ENCODE measurements around the gene MCF2L2.
A peak's percentile ranks its signal among the peaks of the same experiment; 100 is the strongest.
"Not testable (repeated sequence)": the region's sequence is repeated elsewhere in the genome, so short reads cannot be mapped to it uniquely, and the experiment has no call there.

MCF2L2 gene
- 12.4 to 22.2 reads per million in 2 donors for total RNA-seq

GRCh38 chr3:183428447-183429211 lies at the start of gene MCF2L2:
Gene MCF2L2 (minus strand): TSS chr3:183428619. CDS start chr3:183427977, 642 bp downstream.
- DNase-seq = peak; percentile 63

DNA sequence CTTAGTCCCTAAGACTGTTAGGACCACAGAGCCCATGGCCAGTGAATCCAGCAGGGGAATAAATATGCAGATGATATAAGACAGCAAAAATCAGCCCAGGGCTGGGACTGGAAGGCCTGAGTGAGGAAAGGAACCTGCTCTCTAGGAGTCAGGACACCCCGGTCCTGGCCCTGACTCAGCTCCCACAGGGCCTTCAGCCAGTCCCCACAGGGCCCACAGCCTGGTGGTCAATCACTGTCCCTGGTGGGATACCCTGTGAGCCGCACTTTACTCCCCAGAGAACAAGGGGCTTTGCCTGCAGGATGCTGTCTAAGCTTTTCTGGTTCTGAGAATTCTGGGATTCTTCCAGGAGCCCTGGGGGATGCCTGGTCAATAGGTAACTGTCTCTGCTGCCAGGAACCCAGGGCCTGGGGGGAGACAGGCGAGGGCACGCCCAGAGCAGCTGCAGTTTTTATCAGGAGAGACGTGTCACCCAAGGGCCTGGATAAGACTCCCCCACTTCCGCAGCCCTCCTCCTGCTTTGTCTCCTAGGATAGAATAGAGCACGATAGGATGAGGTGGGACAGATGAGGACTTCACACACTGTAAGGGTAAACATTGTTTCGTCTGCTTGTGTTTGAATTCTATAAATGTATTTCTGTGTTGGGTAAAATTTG lies 49.5 kb upstream of the MCF2L2 start:
- no peak for DNase-seq

- not testable (repeated sequence) for DNase-seq
Observed at GRCh38 chr3:183475764-183476162, 47.3 kb upstream of the MCF2L2 start.

DNA sequence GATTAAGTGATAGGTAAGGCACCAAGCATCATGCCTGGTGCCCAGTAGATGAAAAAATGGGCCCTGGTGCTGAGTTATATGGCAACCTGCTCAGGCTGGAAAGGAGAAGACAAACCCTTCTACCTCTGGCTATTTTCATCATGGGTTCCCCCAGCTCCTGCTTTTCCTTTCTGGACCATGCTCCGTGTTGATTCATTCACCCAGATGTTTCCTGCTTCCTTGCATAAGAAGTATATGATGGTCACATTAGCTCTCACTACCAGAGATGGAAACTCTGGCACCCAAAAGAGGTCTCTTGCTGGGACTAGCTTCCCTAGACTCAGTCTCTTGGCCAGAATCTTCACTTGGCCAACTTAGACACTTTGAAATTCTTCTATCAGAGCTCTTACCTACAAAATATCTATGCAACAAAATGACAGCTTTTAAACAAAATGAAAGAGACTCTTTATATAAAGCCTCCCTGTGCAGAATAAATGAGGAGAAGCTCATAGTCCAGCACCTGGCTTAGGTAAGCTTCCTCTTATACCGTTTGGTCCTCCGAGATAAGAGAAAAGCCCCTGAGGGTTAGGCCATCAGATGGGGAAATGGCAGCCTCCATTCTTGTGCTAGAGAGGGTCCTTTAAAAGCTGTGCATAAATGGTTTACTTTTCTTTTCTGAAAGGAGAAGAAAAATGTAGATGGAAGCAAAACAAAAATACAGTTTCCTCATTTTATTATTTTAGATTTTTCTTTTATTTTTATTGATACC lies 46.8 kb upstream of the MCF2L2 start:
- no peak for DNase-seq

DNA sequence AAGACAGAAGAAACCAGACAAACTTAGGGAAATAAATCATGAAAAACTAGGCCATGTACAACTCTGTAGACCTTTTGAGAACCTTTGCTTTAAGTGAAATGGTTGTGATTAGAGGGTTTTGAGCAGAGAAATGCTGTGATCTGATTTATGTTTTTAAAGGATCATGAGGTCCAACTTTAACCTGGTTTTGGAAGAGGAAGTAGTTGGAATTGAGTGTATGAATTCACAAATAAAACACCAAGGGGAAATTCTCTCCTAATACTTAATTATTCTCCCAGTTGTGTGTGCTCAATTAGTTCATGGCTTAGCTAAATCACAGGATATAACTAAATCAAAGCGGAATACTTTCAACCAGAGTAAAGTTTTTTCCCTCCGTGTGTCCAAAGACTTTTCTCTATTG lies 45.5 kb upstream of the MCF2L2 start:
- DNase-seq = no peak

- DNase-seq = no peak
Observed at GRCh38 chr3:183472155-183472554, 43.7 kb upstream of the MCF2L2 start.

DNA sequence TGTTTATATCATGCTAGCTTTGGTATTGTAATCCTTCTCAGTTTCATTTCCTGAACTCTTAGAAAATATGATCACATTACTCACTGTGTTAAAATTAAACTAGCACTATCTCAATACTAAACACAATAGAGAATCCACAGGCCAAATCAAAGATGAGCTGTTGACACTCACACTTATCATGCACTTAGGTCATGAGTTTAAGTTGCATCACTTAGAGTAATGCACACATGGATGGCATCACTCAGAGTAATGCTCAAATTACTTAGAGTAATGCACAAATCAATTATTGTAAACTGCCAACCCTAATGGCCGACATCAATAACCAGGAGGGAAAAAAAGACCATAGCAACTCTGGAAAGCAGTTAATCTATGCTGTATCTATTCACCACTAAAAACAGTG lies 40.0 kb upstream of the MCF2L2 start:
- DNase-seq = no peak

GRCh38 chr3:183466575-183466974 lies 38.2 kb upstream of the MCF2L2 start:
- DNase-seq = no peak

- DNase-seq = not testable (repeated sequence)
Observed at GRCh38 chr3:183465710-183466109, 37.3 kb upstream of the MCF2L2 start.

- no peak for DNase-seq
Observed at GRCh38 chr3:183464480-183464879, 36.1 kb upstream of the MCF2L2 start.

- no peak for DNase-seq
Observed at GRCh38 chr3:183460081-183461055, 31.9 kb upstream of the MCF2L2 start.

GRCh38 chr3:183455089-183455488 lies 26.7 kb upstream of the MCF2L2 start:
- DNase-seq = no peak

DNA sequence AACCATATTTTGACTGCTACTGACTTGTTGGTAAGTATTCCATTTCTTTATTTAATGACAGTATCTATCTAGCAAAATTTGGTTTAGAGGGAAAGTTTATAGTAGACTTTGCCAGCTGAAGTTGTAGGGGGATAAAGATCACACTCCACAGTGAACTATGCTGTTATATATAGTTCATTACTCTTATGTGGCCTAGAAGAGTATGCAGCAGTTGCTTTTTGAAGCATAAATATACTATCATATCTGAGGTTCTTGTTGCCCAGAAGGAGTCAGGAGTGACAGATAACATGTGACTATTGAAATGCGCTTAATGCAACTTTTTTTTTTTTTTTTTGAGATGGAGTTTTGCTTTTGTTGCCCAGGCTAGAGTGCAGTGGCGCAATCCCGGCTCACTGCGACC lies 25.6 kb upstream of the MCF2L2 start:
- no peak for DNase-seq

GRCh38 chr3:183449791-183450190 lies 21.4 kb upstream of the MCF2L2 start:
- no peak for DNase-seq

DNA sequence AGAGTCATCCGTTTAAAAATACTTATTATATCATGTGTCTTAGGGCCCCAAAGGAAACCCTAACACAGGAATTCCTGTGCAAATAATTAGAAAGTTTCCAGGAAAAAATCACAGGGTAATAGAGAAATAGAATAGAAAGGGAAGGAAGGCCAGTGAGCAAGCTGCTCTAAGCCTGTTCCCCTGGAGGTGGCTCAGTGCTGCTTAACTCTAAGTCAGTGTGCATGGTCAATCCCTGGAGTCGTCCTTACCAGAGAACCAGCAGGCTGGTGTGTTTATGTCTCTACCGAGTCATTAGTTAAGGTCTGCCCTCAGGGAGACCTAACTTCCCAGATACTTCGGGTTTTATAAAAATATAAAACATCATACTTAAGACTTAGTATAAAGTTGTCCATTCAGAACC lies 21.0 kb upstream of the MCF2L2 start:
- DNase-seq = no peak

DNA sequence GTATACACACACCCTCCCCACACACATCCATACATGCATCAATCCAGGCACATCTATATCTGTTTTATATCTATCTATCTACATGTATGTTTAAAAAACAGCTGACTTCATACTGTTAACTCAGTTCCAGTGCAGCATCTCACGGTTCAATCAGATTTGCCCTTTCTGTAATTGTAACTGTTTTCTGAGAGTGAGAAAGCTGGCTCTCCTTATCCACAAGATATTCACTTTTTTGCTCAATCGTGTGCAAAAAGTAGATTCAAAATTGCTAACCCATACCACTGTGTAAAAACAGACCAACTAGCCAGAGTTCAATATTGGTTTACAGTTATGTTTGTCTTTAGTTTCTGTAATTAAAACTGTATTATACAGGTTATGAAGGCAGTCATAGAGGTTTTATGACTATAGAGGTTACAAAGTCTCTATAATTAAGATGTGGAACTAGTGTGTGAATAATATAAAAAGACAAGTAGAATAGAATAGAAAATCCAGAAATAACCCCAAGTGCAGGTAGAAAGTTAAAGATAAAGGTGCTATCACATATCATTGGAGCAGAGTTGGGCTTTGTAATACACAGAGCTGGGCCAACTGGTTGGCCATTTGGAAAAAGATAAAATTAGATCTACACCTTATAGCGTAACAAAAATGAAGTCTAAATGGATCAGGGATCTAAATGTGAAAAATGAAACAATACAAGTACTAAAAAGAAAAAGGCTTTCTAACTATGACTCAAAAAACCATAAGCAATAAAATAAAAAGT lies 20.1 kb upstream of the MCF2L2 start:
- DNase-seq = no peak

DNA sequence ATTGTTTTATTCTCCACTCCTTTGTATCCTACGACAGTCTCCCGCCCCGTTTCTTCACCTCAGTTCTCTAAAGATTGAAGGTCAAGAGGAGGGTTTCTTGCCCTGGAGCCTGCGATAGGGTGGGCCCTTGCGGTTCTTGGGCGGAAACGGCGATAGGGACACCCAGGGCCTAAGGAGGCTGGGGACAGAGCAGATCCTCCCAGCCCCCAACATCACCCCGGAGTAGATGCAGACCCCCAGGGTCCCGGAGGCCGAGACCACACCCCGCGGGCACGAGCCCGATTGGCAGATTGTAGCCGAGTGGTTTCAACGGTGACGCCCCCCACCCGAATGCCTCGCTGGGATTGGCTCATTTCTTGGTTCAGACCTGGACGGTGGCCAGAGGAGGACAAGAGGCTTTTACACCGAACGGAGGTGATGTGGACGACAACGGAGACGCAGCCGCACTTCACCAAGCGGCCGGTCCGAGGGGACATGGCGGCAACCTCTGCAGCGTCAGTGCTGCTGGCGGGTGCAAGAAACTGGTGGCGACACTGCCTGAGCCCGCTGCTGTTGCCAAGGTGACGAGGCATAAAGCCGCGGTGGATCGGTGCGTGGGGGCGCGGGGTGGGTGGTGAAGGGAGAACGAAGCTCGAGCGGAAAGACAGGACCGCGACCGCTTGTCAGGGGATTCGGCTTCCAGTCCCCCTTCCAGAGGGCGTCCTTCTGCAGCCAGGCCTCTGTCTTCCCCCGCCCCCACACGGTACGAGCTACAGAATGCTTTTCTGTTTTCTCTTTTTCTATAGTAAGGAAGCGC lies 19.0 kb upstream of the MCF2L2 start:
- peak; percentile 32 for DNase-seq

DNA sequence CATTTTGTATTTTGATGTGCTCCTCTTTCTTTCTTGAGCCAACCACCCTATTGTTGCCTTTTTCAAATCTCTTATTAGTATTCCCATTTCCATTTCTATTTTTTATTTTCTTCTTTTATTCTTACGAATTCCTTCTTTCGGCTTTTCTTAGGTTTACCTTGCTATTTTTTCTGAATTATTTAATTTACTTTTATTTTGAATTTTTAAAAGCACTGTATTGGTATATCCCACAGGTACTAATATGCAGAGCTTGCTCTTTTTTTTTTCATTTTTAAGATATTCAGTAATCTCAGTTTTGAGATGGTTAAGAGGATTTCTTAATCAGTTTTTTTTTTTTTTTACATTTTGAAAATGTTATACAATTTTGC lies 18.4 kb upstream of the MCF2L2 start:
- DNase-seq = no peak

- no peak for DNase-seq
Observed at GRCh38 chr3:183444748-183445147, 16.3 kb upstream of the MCF2L2 start.

Measured in T-helper 9 cell (primary cell).